Naive thymus-derived CD8-positive, alpha-beta T cell (primary cell): ENCODE results near the gene SLC22A4. TPM values are rescaled to one million over a fixed set of nuclear protein-coding genes. Genes with fewer than 3 reads are reported as not detected.

Experiments used
- ATAC-seq, 2 donors: fragments of 150-1000 bp; cut with Tn5 transposase in 1 of 2; sonication (Bioruptor Pico), chemical (Tn5 transposase) in 1 of 2; 1 replicate in 1 of 2; 2 replicates in 1 of 2; pipeline ENCODE4 v1.10.0; 2021; ENCODE audit warnings: mild to moderate bottlenecking in 2 of 2, moderate library complexity in 2 of 2
- POLR2A ChIA-PET: fragments of 350-600 bp; sonication (Branson Sonifier 250); formaldehyde crosslinking; loops from one replicate; lab custom pipeline; 2021; ENCODE audit warnings: antibody characterized with exemption; lab: Charles Lee
- DNase-seq, 10 donors: peaks; one replicate each; pipeline versions ENCODE4 v3.0.0 to v3.0.0-alpha.2; 2020 to 2022
- H3K27ac Mint-ChIP-seq, 10 donors: one replicate each; pipeline ENCODE4 v1.8.0; 2020 to 2022; ENCODE audit warnings: mild to moderate bottlenecking in 10 of 10, mixed read lengths in 10 of 10, moderate library complexity in 4 of 10, inconsistent platforms in 1 of 10
- H3K27me3 Mint-ChIP-seq, 5 donors: one replicate each; pipeline ENCODE4 v1.8.0; 2021 to 2022; ENCODE audit warnings: mixed read lengths in 5 of 5
- H3K36me3 Mint-ChIP-seq, 3 donors: one replicate each; pipeline ENCODE4 v1.8.0; 2020 to 2022; ENCODE audit warnings: mixed read lengths in 3 of 3, mild to moderate bottlenecking in 2 of 3, inconsistent platforms in 1 of 3
- H3K4me1 Mint-ChIP-seq, 4 donors: one replicate each; pipeline ENCODE4 v1.8.0; 2021 to 2022; ENCODE audit warnings: mixed read lengths in 4 of 4
- H3K4me3 Mint-ChIP-seq, 10 donors: one replicate each; pipeline ENCODE4 v1.8.0; 2020 to 2022; ENCODE audit warnings: mild to moderate bottlenecking in 10 of 10, mixed read lengths in 10 of 10, moderate library complexity in 6 of 10, inconsistent platforms in 1 of 10
- H3K9me3 Mint-ChIP-seq, 9 donors: one replicate each; pipeline ENCODE4 v1.8.0; 2020 to 2022; ENCODE audit warnings: mixed read lengths in 9 of 9, mild to moderate bottlenecking in 3 of 9, inconsistent platforms in 1 of 9, moderate library complexity in 1 of 9
- polyA plus RNA-seq, 3 donors: library from polyadenylated mRNA; unstranded; fragments of 300-500 nt; fragmentation: Illumina TruSeq; gene quantifications; one replicate each; pipeline ENCODE4 v1.2.3, GENCODE V29; 2021
- total RNA-seq, 8 experiments: library from RNA in 2 of 8; stranded (reverse) in 2 of 8; gene quantifications; one replicate each; pipeline ENCODE4 v1.2.3 and lab custom pipeline; 2021 to 2026

The SLC22A4 gene
- total RNA-seq (not detected), polyA plus RNA-seq (not detected), total RNA-seq (lab: John Stamatoyannopoulos, UW) (0.49 to 1.4 (median 1.0) reads per million in 6 experiments)

GRCh38 chr5:132293992-132294727 lies at the start of gene SLC22A4:
Gene SLC22A4, plus strand, starts transcription at chr5:132294394. Its CDS starts 223 bp downstream, at chr5:132294617.
- DNase-seq, result peak; percentile 52 to 81 (median 68)
- peak within 1 kb of the TSS; percentile 85 to 95 (median 92) for H3K4me3 Mint-ChIP-seq
- peak; percentile 83 to 84 for ATAC-seq
- H3K9me3 Mint-ChIP-seq, result no peaks in the 10 kb centered on the region
- POLR2A ChIA-PET, result interaction anchor here (0.5 to 1.6 kb wide), 6 partner anchors 14 to 758 kb away, joined by 3 to 6 read pairs (median 4); partner anchors contain the start of genes HSPA4 and IRF1
- H3K36me3 Mint-ChIP-seq, result no peaks in the 10 kb centered on the region
- H3K27ac Mint-ChIP-seq, result peak within 1 kb of the TSS; percentile 48 to 89 (median 82)
- H3K27me3 Mint-ChIP-seq, result peaks cover 1 to 15% (median 4%) of the 10 kb centered on the region in 5 donors
- H3K4me1 Mint-ChIP-seq, result peaks cover 8 to 34% (median 20%) of the 10 kb centered on the region in 4 donors

GRCh38 chr5:132245593-132245992 lies 48.6 kb upstream of the SLC22A4 start:
- Mint-ChIP-seq H3K36me3 (peaks cover 4 to 50% (median 24%) of the 10 kb centered on the region in 3 donors), H3K4me3 (no peak overlapping the region), H3K9me3 (peaks cover 11 to 65% (median 38%) of the 10 kb centered on the region in 9 donors), H3K27ac (no peak overlapping the region), H3K27me3 (peaks cover 2 to 21% (median 8%) of the 10 kb centered on the region in 5 donors), H3K4me1 (peaks cover 0 to 1% (median 0%) of the 10 kb centered on the region in 4 donors)
- ATAC-seq (no peak), DNase-seq (no peak)
- POLR2A ChIA-PET, result no interaction called here

GRCh38 chr5:132246806-132247205 lies 47.4 kb upstream of the SLC22A4 start:
- peaks cover 11 to 53% (median 31%) of the 10 kb centered on the region in 9 donors for H3K9me3 Mint-ChIP-seq
- peaks cover 0 to 1% (median 0%) of the 10 kb centered on the region in 4 donors for H3K4me1 Mint-ChIP-seq
- ATAC-seq (no peak), DNase-seq (no peak)
- H3K27me3 Mint-ChIP-seq, result peaks cover 0 to 21% (median 8%) of the 10 kb centered on the region in 5 donors
- no peak overlapping the region for H3K27ac Mint-ChIP-seq
- POLR2A ChIA-PET, result no interaction called here
- H3K4me3 Mint-ChIP-seq, result no peak overlapping the region
- H3K36me3 Mint-ChIP-seq, result peaks cover 4 to 41% (median 24%) of the 10 kb centered on the region in 3 donors

- POLR2A ChIA-PET, result no interaction called here
- peak overlapping the region in 1 of 10 donors; percentile 37 for H3K27ac Mint-ChIP-seq
- H3K36me3 Mint-ChIP-seq, result peaks cover 0 to 9% (median 8%) of the 10 kb centered on the region in 3 donors
- H3K9me3 Mint-ChIP-seq, result peaks cover 2 to 18% (median 14%) of the 10 kb centered on the region in 9 donors
- no peak for ATAC-seq
- peak in 1 of 10 donors; percentile 26 for DNase-seq
- no peak overlapping the region for H3K4me3 Mint-ChIP-seq
- H3K4me1 Mint-ChIP-seq, result peaks cover 0 to 1% (median 0%) of the 10 kb centered on the region in 4 donors
- H3K27me3 Mint-ChIP-seq, result peaks cover 0 to 11% (median 4%) of the 10 kb centered on the region in 5 donors
Observed at GRCh38 chr5:132250547-132250946, 43.6 kb upstream of the SLC22A4 start.

GRCh38 chr5:132251220-132251725 lies 42.9 kb upstream of the SLC22A4 start:
- ATAC-seq, result no peak
- POLR2A ChIA-PET, result no interaction called here
- Mint-ChIP-seq H3K4me1 (peaks cover 0 to 1% (median under 1%) of the 10 kb centered on the region in 4 donors), H3K4me3 (no peak overlapping the region), H3K27ac (peak overlapping the region in 1 of 10 donors; percentile 41), H3K36me3 (peaks cover 0 to 4% (median 3%) of the 10 kb centered on the region in 3 donors), H3K27me3 (peaks cover under 1 to 18% (median 9%) of the 10 kb centered on the region in 5 donors), H3K9me3 (peaks cover 2 to 10% (median 7%) of the 10 kb centered on the region in 9 donors)
- peak in 1 of 10 donors; percentile 23 for DNase-seq

GRCh38 chr5:132253008-132253441 lies 41.2 kb upstream of the SLC22A4 start:
- ATAC-seq (no peak), DNase-seq (peak in 1 of 10 donors; percentile 24)
- Mint-ChIP-seq H3K27me3 (peaks cover 6 to 30% (median 14%) of the 10 kb centered on the region in 5 donors), H3K9me3 (peaks cover 0 to 2% (median 0%) of the 10 kb centered on the region in 9 donors), H3K4me3 (no peak overlapping the region), H3K27ac (no peak overlapping the region), H3K36me3 (no peaks in the 10 kb centered on the region), H3K4me1 (peaks cover 0 to 5% (median 4%) of the 10 kb centered on the region in 4 donors)
- POLR2A ChIA-PET, result no interaction called here

- Mint-ChIP-seq H3K9me3 (no peaks in the 10 kb centered on the region), H3K27me3 (peaks cover 6 to 35% (median 14%) of the 10 kb centered on the region in 5 donors), H3K27ac (no peak overlapping the region), H3K4me3 (no peak overlapping the region), H3K36me3 (no peaks in the 10 kb centered on the region), H3K4me1 (peaks cover 0 to 5% (median 4%) of the 10 kb centered on the region in 4 donors)
- ATAC-seq (no peak), DNase-seq (peak in 1 of 10 donors; percentile 53)
- POLR2A ChIA-PET, result no interaction called here
Observed at GRCh38 chr5:132253452-132254320, 40.5 kb upstream of the SLC22A4 start.

- no peaks in the 10 kb centered on the region for H3K9me3 Mint-ChIP-seq
- H3K27ac Mint-ChIP-seq, result no peak overlapping the region
- H3K4me3 Mint-ChIP-seq, result no peak overlapping the region
- peaks cover 0 to 5% (median 4%) of the 10 kb centered on the region in 4 donors for H3K4me1 Mint-ChIP-seq
- H3K27me3 Mint-ChIP-seq, result peaks cover 6 to 35% (median 14%) of the 10 kb centered on the region in 5 donors
- DNase-seq (peak in 1 of 10 donors; percentile 38), ATAC-seq (no peak)
- POLR2A ChIA-PET, result no interaction called here
- H3K36me3 Mint-ChIP-seq, result no peaks in the 10 kb centered on the region
Observed at GRCh38 chr5:132254321-132254977, 39.7 kb upstream of the SLC22A4 start.

- H3K4me3 Mint-ChIP-seq, result peak overlapping the region in 7 of 10 donors; percentile 20 to 82 (median 40)
- H3K36me3 Mint-ChIP-seq, result no peaks in the 10 kb centered on the region
- H3K27me3 Mint-ChIP-seq, result peaks cover 6 to 35% (median 18%) of the 10 kb centered on the region in 5 donors
- POLR2A ChIA-PET, result no interaction called here
- DNase-seq, result peak in 1 of 10 donors; percentile 24
- ATAC-seq, result no peak
- peaks cover 12 to 14% (median 13%) of the 10 kb centered on the region in 4 donors for H3K4me1 Mint-ChIP-seq
- no peaks in the 10 kb centered on the region for H3K9me3 Mint-ChIP-seq
- no peak overlapping the region for H3K27ac Mint-ChIP-seq
Observed at GRCh38 chr5:132256086-132256782, 38.0 kb upstream of the SLC22A4 start.

GRCh38 chr5:132256783-132257130 lies 37.4 kb upstream of the SLC22A4 start:
- Mint-ChIP-seq H3K36me3 (no peaks in the 10 kb centered on the region), H3K27ac (no peak overlapping the region)

More at GRCh38 chr5:132256783-132257130, 37.4 kb upstream of the SLC22A4 start:
- DNase-seq (no peak), ATAC-seq (no peak)
- Mint-ChIP-seq H3K27me3 (peaks cover 6 to 35% (median 18%) of the 10 kb centered on the region in 5 donors), H3K9me3 (no peaks in the 10 kb centered on the region), H3K4me1 (peaks cover 12 to 14% (median 13%) of the 10 kb centered on the region in 4 donors), H3K4me3 (peak overlapping the region in 7 of 10 donors; percentile 20 to 82 (median 40))
- POLR2A ChIA-PET, result no interaction called here
